ENCODE measurements around the gene AHRR. TPM values are rescaled to one million over a fixed set of nuclear protein-coding genes. Genes with fewer than 3 reads are reported as not detected.

The AHRR gene
- total RNA-seq, 1 experiment from 2014 or later, result 21.4 TPM

- in situ Hi-C loops (cut with HindIII; ENCODE audit: low pct_unique_long_range_greater_than_20kb, low sequenced_read_pairs), result no loop called here
- peak; percentile 72 for DNase-seq (ENCODE audit: low read depth, low spot score)
Measured at GRCh38 chr5:446883-447263, 125.4 kb downstream of the AHRR start.

- no peak for DNase-seq (ENCODE audit: low read depth, low spot score)
- in situ Hi-C loops (cut with HindIII; ENCODE audit: low pct_unique_long_range_greater_than_20kb, low sequenced_read_pairs), result no loop called here
Measured at GRCh38 chr5:447501-447900, 126.0 kb downstream of the AHRR start.

GRCh38 chr5:448061-448765, 126.7 kb downstream of the AHRR start:
- no peak for DNase-seq (ENCODE audit: low read depth, low spot score)
- in situ Hi-C loops (cut with HindIII; ENCODE audit: low pct_unique_long_range_greater_than_20kb, low sequenced_read_pairs), result no loop called here

- no peak for DNase-seq (ENCODE audit: low read depth, low spot score)
Measured at GRCh38 chr5:448766-449090, 127.2 kb downstream of the AHRR start.

GRCh38 chr5:449151-449550, 127.6 kb downstream of the AHRR start:
- in situ Hi-C loops (cut with HindIII; ENCODE audit: low pct_unique_long_range_greater_than_20kb, low sequenced_read_pairs), result no loop called here
- DNase-seq (ENCODE audit: low read depth, low spot score), result no peak

More at GRCh38 chr5:448766-449090, 127.2 kb downstream of the AHRR start:
- in situ Hi-C loops (cut with HindIII; ENCODE audit: low pct_unique_long_range_greater_than_20kb, low sequenced_read_pairs), result no loop called here

- in situ Hi-C loops (cut with HindIII; ENCODE audit: low pct_unique_long_range_greater_than_20kb, low sequenced_read_pairs), result no loop called here
- DNase-seq (ENCODE audit: low read depth, low spot score), result no peak
Measured at GRCh38 chr5:451587-452458, 130.3 kb downstream of the AHRR start.

- DNase-seq (ENCODE audit: low read depth, low spot score), result no peak
- in situ Hi-C loops (cut with HindIII; ENCODE audit: low pct_unique_long_range_greater_than_20kb, low sequenced_read_pairs), result no loop called here
Measured at GRCh38 chr5:452978-453710, 131.6 kb downstream of the AHRR start.

GRCh38 chr5:453725-454481, 132.4 kb downstream of the AHRR start:
- in situ Hi-C loops (cut with HindIII; ENCODE audit: low pct_unique_long_range_greater_than_20kb, low sequenced_read_pairs), result no loop called here
- no peak for DNase-seq (ENCODE audit: low read depth, low spot score)

- in situ Hi-C loops (cut with HindIII; ENCODE audit: low pct_unique_long_range_greater_than_20kb, low sequenced_read_pairs), result no loop called here
- no peak for DNase-seq (ENCODE audit: low read depth, low spot score)
Measured at GRCh38 chr5:454936-455335, 133.4 kb downstream of the AHRR start.

GRCh38 chr5:455806-456205, 134.3 kb downstream of the AHRR start:
- in situ Hi-C loops (cut with HindIII; ENCODE audit: low pct_unique_long_range_greater_than_20kb, low sequenced_read_pairs), result no loop called here
- no peak for DNase-seq (ENCODE audit: low read depth, low spot score)

GRCh38 chr5:456351-457194, 135.1 kb downstream of the AHRR start:
- DNase-seq (ENCODE audit: low read depth, low spot score), result no peak
- in situ Hi-C loops (cut with HindIII; ENCODE audit: low pct_unique_long_range_greater_than_20kb, low sequenced_read_pairs), result no loop called here

GRCh38 chr5:457195-457961, 135.9 kb downstream of the AHRR start:
- in situ Hi-C loops (cut with HindIII; ENCODE audit: low pct_unique_long_range_greater_than_20kb, low sequenced_read_pairs), result no loop called here
- no peak for DNase-seq (ENCODE audit: low read depth, low spot score)

- in situ Hi-C loops (cut with HindIII; ENCODE audit: low pct_unique_long_range_greater_than_20kb, low sequenced_read_pairs), result no loop called here
- peak; percentile 43 for DNase-seq (ENCODE audit: low read depth, low spot score)
Measured at GRCh38 chr5:458547-459353, 137.2 kb downstream of the AHRR start.

GRCh38 chr5:459562-460272, 138.2 kb downstream of the AHRR start:
- DNase-seq (ENCODE audit: low read depth, low spot score), result no peak
- in situ Hi-C loops (cut with HindIII; ENCODE audit: low pct_unique_long_range_greater_than_20kb, low sequenced_read_pairs), result no loop called here

GRCh38 chr5:460273-460625, 138.7 kb downstream of the AHRR start:
- no peak for DNase-seq (ENCODE audit: low read depth, low spot score)
- in situ Hi-C loops (cut with HindIII; ENCODE audit: low pct_unique_long_range_greater_than_20kb, low sequenced_read_pairs), result no loop called here
